Prostate gland (tissue), 2 donors: ENCODE data around the gene PHTF2.

Experiments used
- POLR2A ChIP-seq: fragments of 450-650 bp; IDR thresholded peaks from one replicate; pipeline ENCODE4 v1.6.1; 2016; ENCODE audit warnings: antibody characterized with exemption, mild to moderate bottlenecking
- POLR2AphosphoS5 ChIP-seq: sonication (generic); formaldehyde crosslinking; IDR thresholded peaks from one replicate; pipeline ENCODE4 v1.6.1; 2017; ENCODE audit warnings: antibody characterized with exemption
- TF ChIP-seq, protein P1 (sequence below), 4 experiments: fragments of 200-600 bp in 2 of 4; fragments of 450-650 bp in 2 of 4; sonication (generic) in 2 of 4; IDR thresholded peaks; 1 replicate in 3 of 4; 2 replicates in 1 of 4; pipeline ENCODE4 v1.5.1; 2016 to 2019; ENCODE audit warnings: antibody characterized with exemption in 4 of 4, mild to moderate bottlenecking in 2 of 4, moderate library complexity in 2 of 4

GRCh38 chr7:77942431-77942830, 143.9 kb downstream of the PHTF2 start:
- TF ChIP-seq POLR2A = no peak
- TF ChIP-seq, protein P1, sequence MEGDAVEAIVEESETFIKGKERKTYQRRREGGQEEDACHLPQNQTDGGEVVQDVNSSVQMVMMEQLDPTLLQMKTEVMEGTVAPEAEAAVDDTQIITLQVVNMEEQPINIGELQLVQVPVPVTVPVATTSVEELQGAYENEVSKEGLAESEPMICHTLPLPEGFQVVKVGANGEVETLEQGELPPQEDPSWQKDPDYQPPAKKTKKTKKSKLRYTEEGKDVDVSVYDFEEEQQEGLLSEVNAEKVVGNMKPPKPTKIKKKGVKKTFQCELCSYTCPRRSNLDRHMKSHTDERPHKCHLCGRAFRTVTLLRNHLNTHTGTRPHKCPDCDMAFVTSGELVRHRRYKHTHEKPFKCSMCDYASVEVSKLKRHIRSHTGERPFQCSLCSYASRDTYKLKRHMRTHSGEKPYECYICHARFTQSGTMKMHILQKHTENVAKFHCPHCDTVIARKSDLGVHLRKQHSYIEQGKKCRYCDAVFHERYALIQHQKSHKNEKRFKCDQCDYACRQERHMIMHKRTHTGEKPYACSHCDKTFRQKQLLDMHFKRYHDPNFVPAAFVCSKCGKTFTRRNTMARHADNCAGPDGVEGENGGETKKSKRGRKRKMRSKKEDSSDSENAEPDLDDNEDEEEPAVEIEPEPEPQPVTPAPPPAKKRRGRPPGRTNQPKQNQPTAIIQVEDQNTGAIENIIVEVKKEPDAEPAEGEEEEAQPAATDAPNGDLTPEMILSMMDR (IDR thresholded peaks at IDR 0.05) = no peak
- no peak for TF ChIP-seq POLR2AphosphoS5
